GM18519 (cell line): ENCODE results near the gene MANSC1.
"Not testable (repeated sequence)": the region's sequence is repeated elsewhere in the genome, so short reads cannot be mapped to it uniquely, and the experiment has no call there.

Experiments
- ATAC-seq: cut with Tn5 transposase; IDR thresholded peaks from one replicate; pipeline ENCODE4 v1.9.1; 2021; ENCODE audit warnings: mild to moderate bottlenecking, moderate library complexity; ENCODE audit not compliant: unreplicated experiment, low FRiP score

The MANSC1 gene

DNA sequence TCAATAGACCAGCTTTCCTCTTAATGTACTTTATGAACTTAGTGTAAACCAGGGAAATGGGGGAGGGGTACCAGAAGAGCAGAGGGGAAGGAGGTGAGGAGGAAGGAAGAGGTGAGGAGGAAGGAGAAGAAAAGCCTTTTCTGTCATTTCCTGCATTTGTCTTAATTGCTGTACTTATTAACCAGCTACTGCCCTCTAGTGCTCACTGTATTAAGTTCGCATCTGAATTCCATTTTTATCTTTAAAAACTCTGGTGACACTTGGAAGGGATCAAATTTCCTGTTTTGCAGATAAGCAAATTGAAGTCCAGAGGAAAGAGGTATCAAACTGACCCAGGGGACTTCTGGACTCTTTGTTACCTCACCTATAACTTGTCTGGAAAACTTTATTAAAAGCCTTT is 22.2 kb downstream of the MANSC1 start:
- ATAC-seq = no peak

DNA sequence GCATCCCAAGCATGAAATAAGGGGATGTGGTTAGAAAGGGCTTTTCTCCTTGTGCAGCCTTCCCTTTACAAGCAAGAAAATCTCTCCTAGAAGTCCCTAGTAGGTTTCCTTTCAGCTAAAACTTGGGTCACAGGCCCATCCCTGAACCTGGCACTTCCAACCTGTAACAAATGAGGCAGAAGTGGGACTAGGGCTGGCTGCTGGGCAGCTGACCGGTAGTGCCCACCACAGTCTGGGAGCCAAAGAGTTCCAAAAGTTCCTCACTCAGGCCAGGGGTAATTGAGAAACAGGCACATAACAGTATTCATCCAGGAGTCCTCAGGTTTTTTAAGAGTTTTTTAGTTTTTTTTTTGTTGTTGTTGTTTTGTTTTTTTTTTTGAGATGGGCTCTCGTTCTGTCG is 23.8 kb downstream of the MANSC1 start:
- ATAC-seq = no peak

DNA sequence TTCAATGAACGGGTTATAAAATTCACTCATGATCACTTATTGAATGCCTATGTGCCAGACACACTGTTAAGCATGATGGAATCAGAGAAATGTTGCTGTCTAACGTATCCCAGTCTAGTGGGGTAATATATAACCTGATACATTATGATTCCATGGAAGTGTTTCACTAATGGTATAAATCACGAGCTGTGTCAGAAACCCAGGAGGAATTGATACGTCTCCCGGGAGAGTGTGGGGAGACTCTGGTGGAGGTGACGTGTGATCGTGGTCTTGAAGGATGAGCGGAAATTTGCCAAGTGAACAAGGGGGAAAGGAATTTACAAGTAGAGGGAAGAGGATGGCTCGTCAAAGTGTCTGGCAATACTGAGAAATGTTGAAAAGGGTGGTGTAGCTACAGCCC is 26.5 kb downstream of the MANSC1 start:
- ATAC-seq = no peak

DNA sequence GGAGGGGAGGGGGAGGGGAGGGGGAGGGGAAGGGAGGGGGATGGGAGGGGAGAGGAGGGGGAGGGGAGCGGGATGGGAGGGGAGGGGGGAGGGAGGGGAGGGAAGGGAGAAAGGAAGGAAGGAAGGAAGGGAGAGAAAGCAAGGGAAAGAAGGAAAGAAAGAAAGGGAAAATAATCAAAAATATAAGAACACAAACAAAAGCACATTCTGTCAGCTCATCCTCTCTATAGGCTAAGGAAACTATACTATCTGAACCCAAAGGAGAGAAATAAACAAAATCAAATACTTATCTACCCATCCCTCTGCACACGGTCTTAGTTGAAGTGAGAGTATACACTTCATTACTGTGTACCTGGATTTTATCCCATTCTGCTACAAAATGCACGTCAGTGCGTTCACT is 26.9 kb downstream of the MANSC1 start:
- no peak for ATAC-seq

DNA sequence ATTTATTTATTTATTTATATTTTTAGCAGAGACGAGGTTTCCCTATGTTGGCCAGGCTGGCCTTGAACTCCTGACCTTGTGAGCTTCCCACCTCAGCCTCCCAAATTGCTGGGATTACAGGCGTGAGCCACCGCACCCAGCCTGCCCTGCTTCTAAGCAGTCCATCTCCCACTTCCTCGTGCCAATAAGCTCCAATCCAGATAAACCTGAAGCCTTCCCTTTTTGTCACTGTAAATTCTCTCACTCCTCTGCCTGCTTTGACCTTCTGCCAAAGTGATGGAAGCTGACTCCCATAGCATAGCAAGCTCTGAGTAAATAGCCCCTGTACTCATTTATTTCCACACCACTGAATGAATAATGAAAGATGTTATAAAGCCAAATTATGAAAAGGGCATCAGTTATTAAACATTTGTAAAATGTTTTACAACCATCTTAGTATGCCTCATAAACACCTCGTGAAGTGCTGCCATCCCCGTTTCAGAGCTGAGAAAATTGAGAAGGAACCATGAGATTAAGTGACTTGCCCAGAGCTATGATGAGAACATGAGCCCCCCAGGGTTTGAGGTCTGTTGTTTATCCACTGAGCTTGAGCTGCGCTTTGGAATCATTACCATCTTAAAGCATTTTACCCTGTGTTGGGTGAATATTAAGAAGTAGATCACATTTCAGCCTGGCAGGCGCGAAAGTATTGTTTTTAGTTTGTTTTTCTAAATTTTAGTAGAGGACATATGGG is 30.4 kb downstream of the MANSC1 start:
- no peak for ATAC-seq

DNA sequence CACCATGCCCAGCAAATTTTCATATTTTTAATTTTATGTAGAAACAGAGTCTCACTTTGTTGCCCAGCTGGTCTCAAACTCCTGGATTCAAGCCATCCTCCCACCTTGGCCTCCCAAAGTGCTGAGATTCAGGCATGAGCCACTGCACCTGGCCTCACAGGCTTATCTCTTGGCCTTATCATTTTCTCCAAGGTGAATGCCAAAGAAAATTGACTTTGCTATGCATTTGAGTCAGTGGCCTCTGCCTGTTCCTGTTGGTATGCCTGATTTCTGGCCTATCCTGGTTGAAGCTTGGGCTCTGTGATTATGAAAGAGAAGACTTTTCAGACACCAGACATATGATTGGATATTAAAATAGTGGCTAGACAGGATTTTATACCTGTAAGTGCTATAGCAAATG is 34.2 kb downstream of the MANSC1 start:
- ATAC-seq = no peak

DNA sequence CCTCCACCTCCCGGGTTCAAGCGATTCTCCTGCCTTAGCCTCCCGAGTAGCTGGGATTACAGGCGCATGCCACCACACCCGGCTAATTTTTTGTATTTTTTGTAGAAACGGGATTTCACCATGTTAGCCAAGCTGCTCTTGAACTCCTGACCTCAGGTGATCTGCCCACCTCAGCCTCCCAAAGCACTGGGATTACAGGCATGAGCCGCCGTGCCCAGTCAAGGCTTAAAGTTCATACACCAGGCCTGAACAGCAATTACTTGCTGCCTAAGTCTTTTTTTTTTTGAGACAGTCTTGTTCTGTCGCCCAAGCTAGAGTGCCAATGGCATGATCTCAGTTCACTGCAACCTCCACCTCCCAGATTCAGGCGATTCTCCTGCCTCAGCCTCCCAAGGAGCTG is 39.3 kb downstream of the MANSC1 start:
- ATAC-seq = not testable (repeated sequence)

DNA sequence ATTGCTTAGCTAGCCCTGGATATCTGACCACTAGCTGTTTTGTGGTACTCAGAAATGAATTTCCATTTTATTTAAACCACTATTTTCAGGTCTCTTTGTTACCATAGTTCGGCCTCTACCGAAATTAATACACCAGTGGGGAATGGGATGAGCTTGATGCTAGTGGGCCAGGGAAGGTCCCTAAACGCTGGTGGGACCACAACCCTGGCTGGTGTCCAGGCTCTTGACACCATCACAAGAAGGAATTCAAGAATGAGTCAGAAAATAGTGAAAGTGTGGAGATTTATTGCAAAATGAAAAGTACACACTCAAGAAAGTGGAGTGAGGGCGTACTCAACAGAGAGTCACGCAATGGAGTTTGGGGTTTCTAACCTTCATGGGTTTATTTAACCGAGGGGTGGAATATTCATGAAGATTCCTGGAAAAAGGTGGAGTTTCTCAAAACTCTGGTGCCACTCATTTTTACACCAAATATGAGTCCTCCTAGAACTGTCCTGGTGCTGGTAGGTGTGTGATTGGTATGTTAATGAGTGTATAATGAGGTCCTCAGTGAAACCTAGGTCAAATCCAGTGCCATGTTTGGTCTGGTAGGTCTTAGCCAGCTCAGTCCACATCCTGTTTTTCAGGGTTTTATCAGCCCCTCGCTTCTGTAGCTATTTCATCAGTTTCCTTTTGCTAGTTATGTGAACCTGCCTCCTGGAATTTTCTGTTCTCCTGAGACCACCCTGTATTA is 44.3 kb downstream of the MANSC1 start:
- no peak for ATAC-seq

DNA sequence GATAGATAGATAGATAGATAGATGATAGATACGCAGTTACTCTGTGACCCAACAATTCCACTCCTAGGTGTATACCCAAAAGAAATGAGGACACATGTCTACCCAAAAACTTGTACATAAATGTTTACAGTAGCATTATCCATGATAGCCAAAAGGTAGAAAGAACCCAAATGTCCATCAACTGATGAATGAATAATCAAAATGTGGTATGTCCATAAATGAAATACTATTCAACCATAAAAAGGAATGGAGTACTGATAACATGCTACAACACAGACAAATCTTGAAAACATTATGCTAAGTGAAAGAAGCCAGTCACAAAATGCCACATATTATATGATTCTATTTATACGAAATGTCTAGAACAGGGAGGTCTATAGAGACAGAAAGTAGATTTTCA is 47.1 kb downstream of the MANSC1 start:
- no peak for ATAC-seq

DNA sequence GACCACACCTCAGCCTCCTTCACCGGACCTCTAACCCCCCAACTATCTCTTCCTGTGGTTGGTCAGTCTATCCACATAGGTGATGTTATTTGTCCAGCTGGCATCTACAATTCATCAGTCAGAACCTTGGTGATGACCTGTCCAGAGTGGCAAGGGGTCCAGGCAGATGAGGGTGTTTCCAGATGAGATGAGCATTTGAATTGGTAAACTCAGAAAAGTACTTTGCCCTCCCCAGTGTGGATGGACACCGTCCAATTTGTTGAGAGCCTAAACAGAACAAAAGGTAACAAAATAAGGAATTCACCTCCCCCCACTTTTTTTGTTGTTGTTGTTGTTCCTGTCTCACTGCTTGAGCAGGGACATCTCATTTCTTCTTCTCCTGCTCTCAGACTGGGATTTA is 48.9 kb downstream of the MANSC1 start:
- ATAC-seq = no peak

DNA sequence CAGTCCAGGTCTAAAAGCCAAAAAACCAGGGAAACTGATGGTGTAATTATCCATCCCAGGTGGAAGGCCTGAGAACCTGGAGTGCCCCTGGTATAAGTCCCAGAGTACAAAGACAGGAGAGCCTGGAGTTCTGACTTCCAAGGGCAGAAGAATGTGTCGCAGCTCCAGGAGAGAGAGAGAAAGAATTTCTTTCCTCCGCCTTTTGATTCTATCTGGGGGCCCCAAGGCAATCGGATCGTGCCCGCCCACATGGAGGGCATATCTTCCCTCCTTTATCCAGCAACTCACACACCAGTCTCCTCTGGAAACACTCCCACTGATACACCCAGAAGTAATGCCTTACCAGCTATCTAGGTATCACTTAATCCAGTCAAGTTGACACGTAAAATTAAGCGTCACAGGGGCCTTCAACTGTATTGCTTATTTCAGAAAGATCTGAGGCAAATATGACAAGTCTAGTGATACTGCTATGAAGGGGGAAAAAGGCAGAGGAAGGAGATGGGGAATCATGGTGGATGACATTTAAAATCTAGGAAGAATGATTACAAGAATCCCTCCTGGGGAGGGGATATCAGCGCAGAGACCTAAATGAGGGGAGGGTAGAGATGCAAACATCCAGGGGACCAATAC is 52.7 kb downstream of the MANSC1 start:
- no peak for ATAC-seq

DNA sequence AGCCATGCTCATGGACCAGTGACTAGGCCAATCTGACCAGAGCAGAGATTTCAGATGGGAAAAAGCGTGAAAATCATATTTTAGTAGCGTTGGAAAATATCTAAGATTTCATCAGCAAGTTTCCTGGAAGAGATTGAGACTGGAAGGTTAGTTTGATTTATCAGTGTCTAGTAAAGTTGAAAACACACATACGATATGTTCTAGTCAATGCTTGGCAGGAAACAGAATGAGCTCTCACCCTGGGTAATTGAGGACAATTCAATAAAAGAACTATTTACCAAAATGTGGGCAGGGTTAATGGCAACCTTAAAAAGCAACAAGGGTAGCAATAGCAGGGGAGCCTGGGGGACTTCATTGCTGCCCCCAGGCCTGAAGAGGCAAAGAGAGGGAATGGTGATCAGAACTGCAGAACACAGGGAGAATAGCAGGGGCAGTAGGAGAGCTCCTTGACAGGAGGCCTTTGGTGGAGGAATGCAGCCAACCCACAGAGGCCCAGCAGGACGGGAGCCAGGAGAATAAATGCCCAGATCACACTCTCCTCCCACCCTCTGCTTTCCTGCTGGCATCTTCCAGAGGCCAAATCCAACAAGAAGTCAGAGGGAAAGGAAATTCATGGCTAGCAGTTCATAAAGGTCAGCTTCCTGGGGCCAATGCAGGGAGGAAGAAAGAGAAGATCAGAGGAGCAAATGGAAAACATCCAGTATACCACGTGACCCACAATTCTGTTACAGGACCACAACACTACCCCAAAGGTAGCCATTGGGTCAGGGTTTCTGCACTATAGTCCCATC is 55.6 kb downstream of the MANSC1 start:
- no peak for ATAC-seq

DNA sequence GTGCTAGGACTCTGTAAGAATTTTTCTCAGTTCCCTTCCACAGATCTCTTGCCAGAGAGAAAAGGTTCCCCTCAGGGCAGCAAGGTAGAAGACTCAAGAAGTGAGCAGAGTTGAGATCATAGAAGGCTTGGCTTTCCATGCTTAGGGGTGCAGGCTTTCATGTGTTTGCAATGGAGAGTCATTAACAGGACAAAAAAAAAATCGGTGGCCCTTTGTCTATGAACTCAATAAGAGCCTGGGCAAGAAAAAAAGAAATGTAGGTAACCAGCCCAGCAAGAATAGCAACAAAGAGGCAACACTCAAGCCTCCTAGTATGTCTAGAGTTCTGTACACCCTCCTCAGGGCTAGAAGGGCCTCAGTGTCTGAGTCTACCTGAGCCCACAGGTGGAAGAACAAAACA is 59.8 kb downstream of the MANSC1 start:
- ATAC-seq = no peak

DNA sequence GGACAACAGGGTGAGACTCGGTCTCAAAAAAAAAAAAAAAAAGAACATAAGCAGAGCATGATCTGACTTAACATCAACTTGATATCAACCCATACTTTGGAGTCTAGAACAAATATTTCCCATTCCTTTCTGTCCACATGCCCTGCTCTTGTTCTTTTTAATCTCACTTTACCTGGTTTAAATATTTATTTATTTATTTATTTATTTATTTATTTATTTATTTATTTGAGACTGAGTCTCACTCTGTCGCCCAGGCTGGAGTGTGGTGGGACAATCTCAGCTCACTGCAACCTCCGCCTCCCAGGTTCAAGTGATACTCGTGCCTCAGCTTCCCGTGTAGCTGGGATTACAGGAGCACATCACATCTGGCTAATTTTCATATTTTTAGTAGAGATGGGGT is 63.6 kb downstream of the MANSC1 start:
- no peak for ATAC-seq

DNA sequence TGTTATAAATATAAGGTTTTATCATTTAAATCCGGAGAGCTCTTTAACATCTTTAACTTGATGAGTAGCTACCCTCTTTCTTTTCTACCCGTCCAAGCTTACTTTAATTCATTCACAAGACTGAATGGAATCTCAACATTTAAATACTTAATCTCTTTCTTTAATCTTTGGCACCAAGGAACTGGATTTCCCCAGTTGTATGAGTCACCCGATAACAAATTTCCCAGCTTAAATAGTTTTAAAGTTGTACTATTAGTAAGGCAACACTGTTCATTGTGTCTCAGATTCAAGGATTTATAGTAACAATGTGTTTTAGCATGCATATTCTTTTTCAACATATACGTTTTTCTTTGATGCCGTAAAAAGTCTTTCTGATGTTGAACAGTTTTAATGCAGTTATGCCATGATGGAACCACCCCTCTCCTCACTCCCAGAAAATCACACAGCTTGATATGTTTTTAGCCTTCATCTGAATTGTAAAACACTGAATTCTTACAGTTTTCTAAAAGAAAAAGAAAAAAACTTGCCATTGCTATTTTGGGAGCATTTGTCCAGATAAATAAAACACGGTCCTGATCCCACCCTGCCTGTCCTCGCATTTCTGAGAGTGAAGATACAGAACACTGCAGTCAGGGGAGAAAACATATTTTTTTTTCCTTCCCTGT is 67.1 kb downstream of the MANSC1 start:
- ATAC-seq = no peak

DNA sequence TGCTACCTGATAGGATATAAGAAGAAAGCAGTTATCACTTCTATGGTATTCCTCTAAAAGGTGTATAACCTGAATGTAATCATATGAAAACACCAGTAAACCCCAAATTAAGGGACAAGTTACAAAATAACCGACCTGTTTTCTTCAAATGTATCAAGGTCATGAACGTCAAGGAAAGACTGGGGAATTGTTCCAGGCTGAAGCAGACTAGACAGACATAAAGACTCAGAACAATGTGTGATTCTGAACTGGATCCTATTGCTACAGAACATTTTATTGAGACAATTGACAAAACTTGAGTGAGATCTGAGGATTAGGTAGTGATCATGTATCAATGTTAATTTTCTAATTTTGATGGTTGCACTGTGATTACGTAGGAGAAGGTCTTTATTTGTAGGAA is 67.8 kb downstream of the MANSC1 start:
- ATAC-seq = no peak

DNA sequence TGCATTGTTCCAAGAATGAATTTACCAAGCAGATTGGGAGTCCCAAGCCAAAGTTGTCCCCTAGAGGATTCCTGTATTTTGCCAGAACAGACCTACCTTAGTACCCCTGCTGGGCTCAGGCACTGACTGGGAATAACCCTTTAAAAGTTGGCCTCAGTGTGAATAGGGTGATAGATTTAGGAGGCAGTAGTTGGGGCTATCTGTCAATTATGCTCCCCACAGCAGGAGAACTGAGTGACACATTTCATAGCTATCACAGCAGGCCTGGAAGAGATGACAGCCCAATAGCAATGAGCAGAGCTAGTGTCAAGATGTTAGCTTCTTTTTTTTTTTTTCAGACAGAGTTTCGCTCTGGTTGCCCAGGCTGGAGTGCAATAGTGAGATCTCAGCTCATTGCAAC is 68.9 kb downstream of the MANSC1 start:
- no peak for ATAC-seq

DNA sequence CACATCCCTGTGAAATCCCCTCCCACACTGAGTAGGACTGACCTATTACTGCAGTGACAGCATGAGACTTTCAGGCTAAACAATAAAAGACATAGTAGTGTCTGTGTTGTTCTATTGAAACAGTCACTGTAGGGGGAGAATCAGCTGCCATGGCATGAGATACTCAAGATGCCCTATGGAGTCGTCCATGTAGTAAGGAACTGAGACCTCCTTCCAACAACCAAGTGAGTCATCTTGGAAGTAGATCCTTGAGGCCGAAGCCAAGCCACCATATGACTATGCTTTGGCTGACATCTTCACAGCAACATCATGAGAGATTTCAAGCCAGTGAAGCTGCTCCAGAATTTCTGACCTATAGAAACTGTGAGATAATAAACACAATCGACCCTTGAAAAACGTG is 71.1 kb downstream of the MANSC1 start:
- no peak for ATAC-seq
